Measurements from ENCODE around the gene TAL2.

DNA sequence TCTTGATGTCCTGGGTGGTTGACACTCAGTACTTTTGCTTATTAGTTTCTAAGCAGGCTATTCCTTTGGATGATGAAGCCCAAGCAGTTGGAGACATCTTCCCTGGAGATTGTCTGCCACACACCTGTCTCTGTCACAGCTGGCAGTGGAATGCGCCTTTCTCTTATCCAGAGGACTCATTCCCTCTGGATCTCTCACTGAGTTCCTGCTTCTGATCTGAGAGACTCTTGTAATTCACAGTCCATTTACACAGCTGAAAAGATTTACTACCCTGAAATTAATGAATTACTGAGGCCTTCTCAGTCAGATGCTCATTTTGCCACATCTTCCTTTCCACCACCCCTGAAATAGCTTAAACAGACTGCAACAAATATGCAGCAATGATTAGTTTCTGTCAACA, 15.9 kb downstream of the TAL2 start:
- TF ChIP-seq, protein P1, sequence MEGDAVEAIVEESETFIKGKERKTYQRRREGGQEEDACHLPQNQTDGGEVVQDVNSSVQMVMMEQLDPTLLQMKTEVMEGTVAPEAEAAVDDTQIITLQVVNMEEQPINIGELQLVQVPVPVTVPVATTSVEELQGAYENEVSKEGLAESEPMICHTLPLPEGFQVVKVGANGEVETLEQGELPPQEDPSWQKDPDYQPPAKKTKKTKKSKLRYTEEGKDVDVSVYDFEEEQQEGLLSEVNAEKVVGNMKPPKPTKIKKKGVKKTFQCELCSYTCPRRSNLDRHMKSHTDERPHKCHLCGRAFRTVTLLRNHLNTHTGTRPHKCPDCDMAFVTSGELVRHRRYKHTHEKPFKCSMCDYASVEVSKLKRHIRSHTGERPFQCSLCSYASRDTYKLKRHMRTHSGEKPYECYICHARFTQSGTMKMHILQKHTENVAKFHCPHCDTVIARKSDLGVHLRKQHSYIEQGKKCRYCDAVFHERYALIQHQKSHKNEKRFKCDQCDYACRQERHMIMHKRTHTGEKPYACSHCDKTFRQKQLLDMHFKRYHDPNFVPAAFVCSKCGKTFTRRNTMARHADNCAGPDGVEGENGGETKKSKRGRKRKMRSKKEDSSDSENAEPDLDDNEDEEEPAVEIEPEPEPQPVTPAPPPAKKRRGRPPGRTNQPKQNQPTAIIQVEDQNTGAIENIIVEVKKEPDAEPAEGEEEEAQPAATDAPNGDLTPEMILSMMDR (IDR thresholded peaks at IDR 0.05): no peak
- no peak for TF ChIP-seq POLR2A (IDR thresholded peaks at IDR 0.05)

All from vagina (tissue), 2 donors.